ENCODE measurements around the gene MRPL43.

The MRPL43 gene

GRCh38 chr10:100997360-100998182, 10.3 kb upstream of the MRPL43 start:
- peak overlapping the region; percentile 81 for H3K4me3 ChIP-seq (ENCODE audit: low read depth, low read length)
- TF ChIP-seq, protein P1, sequence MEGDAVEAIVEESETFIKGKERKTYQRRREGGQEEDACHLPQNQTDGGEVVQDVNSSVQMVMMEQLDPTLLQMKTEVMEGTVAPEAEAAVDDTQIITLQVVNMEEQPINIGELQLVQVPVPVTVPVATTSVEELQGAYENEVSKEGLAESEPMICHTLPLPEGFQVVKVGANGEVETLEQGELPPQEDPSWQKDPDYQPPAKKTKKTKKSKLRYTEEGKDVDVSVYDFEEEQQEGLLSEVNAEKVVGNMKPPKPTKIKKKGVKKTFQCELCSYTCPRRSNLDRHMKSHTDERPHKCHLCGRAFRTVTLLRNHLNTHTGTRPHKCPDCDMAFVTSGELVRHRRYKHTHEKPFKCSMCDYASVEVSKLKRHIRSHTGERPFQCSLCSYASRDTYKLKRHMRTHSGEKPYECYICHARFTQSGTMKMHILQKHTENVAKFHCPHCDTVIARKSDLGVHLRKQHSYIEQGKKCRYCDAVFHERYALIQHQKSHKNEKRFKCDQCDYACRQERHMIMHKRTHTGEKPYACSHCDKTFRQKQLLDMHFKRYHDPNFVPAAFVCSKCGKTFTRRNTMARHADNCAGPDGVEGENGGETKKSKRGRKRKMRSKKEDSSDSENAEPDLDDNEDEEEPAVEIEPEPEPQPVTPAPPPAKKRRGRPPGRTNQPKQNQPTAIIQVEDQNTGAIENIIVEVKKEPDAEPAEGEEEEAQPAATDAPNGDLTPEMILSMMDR (IDR thresholded peaks at IDR 0.05; ENCODE audit: insufficient read depth, low read depth, low read length, missing control alignments) = peak; percentile 93
- DNase-seq (ENCODE audit: low read depth) = peak; percentile 82

GRCh38 chr10:100996678-100997359, 9.5 kb upstream of the MRPL43 start:
- peak; percentile 46 for DNase-seq (ENCODE audit: low read depth)
- TF ChIP-seq, protein P1 (IDR thresholded peaks at IDR 0.05; ENCODE audit: insufficient read depth, low read depth, low read length, missing control alignments) = no peak
- peak overlapping the region; percentile 81 for H3K4me3 ChIP-seq (ENCODE audit: low read depth, low read length)

DNA sequence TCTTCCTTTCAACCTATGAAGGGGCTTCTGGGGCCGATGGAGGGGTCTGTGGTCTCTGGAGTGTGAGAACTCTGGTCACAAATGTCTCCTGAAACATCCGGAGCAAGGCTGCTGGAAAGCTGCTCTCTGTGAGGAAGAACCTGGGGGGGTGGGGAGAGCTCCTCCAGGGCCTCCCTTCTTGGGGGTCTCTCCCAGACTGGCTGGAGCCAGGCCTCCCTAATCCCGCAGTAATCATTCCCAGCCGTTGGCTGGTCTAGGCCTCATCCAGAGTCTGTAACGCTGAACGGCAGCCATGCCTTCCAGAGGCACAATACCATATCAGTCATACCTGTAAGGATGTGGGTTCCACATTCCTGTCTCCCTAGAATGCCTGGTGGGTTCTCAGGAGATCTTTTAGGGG, 7.9 kb upstream of the MRPL43 start:
- TF ChIP-seq, protein P1 (IDR thresholded peaks at IDR 0.05; ENCODE audit: insufficient read depth, low read depth, low read length, missing control alignments) = no peak
- no peak for DNase-seq (ENCODE audit: low read depth)

DNA sequence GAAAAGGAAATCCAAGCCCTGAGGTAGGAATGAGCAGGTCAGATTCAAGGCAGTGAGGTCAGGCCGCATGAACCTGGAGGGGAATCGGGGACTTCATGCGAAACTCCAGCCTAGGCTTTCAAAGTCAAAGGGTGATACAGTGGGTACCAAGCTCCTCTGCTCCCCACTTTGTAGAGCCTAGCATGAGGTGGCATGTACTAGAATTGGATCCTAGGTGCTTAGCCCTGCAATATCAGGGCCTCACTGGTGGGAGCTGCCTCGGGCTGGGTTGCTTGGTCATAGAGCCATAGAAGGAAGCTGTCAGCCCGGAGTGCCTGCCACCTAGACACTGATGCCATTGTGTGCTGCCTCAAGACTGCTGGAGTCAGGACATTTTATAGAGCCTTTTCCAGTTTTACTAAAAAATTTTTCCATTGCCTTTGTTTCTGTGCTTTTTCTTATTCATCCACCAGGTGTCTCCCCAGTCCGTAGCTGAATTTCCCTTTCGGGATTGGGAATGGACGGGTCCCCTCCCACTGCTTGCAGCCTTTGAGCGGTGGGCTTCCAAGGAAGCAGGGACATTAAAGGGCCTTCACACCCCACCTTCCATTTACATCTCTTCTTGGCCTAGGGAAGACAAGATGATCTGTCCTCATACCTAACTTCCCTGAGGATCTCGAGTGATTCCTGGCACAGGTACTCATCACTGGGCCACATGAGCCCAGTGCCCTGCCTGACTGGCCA, 6.8 kb upstream of the MRPL43 start:
- DNase-seq (ENCODE audit: low read depth) = no peak
- TF ChIP-seq, protein P1 (IDR thresholded peaks at IDR 0.05; ENCODE audit: insufficient read depth, low read depth, low read length, missing control alignments) = peak; percentile 16
- H3K4me3 ChIP-seq (ENCODE audit: low read depth, low read length) = no peak overlapping the region

More for the DNA sequence above, 7.9 kb upstream of the MRPL43 start:
- no peak overlapping the region for H3K4me3 ChIP-seq (ENCODE audit: low read depth, low read length)

DNA sequence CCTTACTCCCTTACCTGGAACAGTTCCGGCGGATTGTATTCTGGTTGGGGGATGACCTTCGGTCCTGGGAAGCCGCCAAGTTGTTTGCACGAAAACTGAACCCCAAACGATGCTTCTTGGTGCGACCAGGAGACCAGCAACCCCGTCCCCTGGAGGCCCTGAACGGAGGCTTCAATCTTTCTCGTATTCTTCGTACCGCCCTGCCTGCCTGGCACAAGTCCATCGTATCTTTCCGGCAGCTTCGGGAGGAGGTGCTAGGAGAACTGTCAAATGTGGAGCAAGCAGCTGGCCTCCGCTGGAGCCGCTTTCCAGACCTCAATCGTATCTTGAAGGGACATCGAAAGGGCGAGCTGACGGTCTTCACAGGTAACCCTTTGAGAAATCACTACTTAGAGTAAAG, 1.8 kb upstream of the MRPL43 start:
- no peak for DNase-seq (ENCODE audit: low read depth)
- TF ChIP-seq, protein P1 (IDR thresholded peaks at IDR 0.05; ENCODE audit: insufficient read depth, low read depth, low read length, missing control alignments) = no peak
- no peak overlapping the region for H3K4me3 ChIP-seq (ENCODE audit: low read depth, low read length)

- TF ChIP-seq, protein P1 (IDR thresholded peaks at IDR 0.05; ENCODE audit: insufficient read depth, low read depth, low read length, missing control alignments) = no peak
- peak overlapping the region; percentile 77 for H3K4me3 ChIP-seq (ENCODE audit: low read depth, low read length)
- no peak for DNase-seq (ENCODE audit: low read depth)
These were observed 869 bp upstream of the MRPL43 start for GRCh38 chr10:100988166-100988565.
